Mammary epithelial cell (primary cell): ENCODE data around the gene IQGAP2.

ENCODE experiments used
- EZH2 ChIP-seq: IDR thresholded peaks from 2 replicates; pipeline ENCODE4 v1.6.1; 2012; ENCODE audit warnings: low read length, inconsistent platforms, borderline replicate concordance
- TF ChIP-seq, protein P1 (sequence below), 2 donors: IDR thresholded peaks in 1 of 2; conservative IDR thresholded peaks in 1 of 2; 2 replicates each; pipeline ENCODE4 v1.5.1; 2011 to 2012; ENCODE audit warnings: inconsistent platforms in 2 of 2, low read length in 2 of 2, mild to moderate bottlenecking in 2 of 2, control low read depth in 1 of 2, low read depth in 1 of 2; ENCODE audit not compliant: insufficient read depth in 1 of 2; ENCODE audit errors: extremely low read depth in 1 of 2

DNA sequence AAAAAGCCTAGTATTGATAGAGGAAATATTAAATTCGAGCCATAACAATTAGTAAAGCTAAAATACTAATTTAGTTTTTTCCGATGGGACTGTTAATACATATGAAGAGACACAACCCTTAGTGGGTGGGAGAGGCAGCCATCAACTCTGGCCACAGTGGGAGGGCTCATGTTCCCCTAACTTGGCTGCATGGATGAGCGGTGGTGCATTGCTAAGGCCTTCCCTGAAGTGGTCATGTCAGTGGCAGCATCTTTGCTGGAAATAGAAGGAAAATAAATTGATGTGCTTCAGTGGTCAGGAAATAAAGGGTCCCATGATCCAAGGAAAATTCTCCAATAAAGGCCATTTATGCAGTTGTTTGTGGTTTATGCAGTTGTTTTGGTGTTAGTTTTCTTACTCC lies 254.0 kb downstream of the IQGAP2 start:
- TF ChIP-seq, protein P1, sequence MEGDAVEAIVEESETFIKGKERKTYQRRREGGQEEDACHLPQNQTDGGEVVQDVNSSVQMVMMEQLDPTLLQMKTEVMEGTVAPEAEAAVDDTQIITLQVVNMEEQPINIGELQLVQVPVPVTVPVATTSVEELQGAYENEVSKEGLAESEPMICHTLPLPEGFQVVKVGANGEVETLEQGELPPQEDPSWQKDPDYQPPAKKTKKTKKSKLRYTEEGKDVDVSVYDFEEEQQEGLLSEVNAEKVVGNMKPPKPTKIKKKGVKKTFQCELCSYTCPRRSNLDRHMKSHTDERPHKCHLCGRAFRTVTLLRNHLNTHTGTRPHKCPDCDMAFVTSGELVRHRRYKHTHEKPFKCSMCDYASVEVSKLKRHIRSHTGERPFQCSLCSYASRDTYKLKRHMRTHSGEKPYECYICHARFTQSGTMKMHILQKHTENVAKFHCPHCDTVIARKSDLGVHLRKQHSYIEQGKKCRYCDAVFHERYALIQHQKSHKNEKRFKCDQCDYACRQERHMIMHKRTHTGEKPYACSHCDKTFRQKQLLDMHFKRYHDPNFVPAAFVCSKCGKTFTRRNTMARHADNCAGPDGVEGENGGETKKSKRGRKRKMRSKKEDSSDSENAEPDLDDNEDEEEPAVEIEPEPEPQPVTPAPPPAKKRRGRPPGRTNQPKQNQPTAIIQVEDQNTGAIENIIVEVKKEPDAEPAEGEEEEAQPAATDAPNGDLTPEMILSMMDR (conservative IDR thresholded peaks at IDR 0.05 in 1 of 2, IDR thresholded peaks at IDR 0.05 in 1 of 2; ENCODE audit: extremely low read depth in 1 of 2, insufficient read depth in 1 of 2, low read depth in 1 of 2, low read length in 2 of 2), result no peak
- TF ChIP-seq EZH2, result no peak
